Activated T-cell treated with anti-CD3 and anti-CD28 coated beads, Interleukin-2, amount 50 U/mL, for 48 hours (primary cell): ENCODE results near the gene ZNF484.
"Not testable (repeated sequence)": the region's sequence is repeated elsewhere in the genome, so short reads cannot be mapped to it uniquely, and the experiment has no call there.

Experiments
- DNase-seq, 2 experiments: peaks; one replicate each; pipeline ENCODE4 v3.0.0-alpha.2; 2020

The ZNF484 gene

DNA sequence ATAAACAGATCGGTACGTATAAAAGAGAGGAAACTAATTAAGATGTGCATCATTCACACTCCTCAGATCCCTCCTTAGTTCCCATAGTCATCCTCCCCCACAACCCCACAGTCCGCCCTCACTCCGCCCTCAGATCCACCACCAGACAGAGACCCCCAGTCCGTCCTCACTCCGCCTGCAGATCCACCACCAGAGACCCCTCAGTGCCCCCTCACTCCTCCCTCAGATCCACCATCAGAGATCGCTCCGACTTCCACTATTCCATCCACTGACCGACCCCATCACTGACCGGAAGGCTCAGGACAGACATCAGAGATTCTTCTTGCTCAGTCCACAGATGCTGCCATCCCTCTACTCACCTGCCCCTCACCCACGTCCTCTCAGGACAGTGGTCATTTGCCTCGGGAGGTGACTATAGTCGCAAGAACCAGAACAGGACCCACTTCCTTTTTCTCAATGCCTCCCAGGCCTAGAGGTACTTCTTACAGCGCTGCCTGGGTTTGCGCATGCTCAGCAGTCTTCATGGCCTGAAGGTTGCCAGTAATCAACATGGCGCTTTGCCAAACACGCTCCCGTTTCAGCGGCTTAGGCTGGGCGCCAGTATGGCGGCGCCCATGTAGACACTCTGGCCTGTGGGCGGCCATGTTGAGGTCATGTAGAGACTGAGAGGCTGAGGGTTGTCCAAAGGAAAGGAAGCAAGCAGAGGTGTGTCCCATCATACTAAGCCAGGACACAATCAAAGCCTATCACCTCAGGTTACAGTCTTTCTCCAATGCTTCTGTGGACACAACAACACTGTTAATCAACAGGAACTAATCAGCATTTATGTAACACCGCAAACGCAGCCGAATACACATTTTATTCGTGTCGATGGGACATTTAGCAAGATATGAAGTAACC, at the start of gene ZNF484:
Gene ZNF484, minus strand, starts transcription at position 508 of the 900 bp plus-strand sequence. CDS start 3,009 bp downstream, outside the sequence.
- peak; percentile 94 to 96 for DNase-seq

- no peak for DNase-seq
These were observed 42.6 kb upstream of the ZNF484 start for GRCh38 chr9:92920437-92920836.

GRCh38 chr9:92917176-92917800, 39.5 kb upstream of the ZNF484 start:
- no peak for DNase-seq

DNA sequence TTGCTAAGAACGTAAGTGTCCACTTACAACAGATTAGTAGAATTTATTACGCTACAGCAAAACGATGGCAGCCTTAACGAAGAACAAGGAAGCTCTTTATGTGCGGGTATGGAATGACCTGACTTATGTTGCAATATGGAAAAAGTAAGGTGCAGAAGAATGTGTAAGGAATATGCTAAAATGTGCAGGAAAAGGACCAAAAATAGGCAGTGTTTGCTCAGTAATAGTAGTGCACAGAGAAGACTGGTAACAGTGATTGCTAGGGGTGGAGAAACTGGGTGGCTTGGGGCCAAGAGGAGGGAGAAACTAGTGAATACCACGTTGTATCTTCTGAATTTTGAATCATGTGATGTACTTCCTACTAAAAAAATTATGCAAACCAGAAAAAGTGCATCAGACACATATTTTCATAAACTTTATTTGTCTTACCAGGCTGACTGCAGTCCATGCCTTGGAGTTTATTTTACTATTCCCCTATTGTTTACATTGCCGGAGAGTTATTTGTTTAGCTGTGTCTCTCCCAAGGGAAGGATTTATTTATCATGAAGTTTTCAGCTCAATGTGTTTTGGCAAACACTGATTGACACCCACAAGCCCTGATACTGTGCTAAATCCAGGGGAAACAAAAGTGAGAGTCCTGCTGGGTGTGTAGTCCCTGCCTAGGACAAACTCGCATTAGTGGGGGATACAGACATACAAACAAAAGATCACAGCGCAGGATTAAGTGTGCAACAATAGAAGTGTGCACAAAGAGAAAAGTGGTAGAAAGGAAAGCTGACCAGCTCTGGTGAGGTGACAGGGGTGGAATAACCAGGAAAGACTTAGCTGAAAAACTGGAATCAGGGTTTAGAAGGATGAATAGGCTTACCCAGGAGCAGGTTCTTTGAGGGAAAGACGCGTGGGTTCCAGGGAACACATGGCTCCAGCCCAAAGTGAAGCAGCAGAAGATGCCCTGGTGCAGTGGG, 34.0 kb upstream of the ZNF484 start:
- DNase-seq, result no peak

- DNase-seq, result not testable (repeated sequence)
These were observed 27.3 kb upstream of the ZNF484 start for GRCh38 chr9:92905137-92905536.

GRCh38 chr9:92897323-92897722, 19.5 kb upstream of the ZNF484 start:
- DNase-seq, result no peak

DNA sequence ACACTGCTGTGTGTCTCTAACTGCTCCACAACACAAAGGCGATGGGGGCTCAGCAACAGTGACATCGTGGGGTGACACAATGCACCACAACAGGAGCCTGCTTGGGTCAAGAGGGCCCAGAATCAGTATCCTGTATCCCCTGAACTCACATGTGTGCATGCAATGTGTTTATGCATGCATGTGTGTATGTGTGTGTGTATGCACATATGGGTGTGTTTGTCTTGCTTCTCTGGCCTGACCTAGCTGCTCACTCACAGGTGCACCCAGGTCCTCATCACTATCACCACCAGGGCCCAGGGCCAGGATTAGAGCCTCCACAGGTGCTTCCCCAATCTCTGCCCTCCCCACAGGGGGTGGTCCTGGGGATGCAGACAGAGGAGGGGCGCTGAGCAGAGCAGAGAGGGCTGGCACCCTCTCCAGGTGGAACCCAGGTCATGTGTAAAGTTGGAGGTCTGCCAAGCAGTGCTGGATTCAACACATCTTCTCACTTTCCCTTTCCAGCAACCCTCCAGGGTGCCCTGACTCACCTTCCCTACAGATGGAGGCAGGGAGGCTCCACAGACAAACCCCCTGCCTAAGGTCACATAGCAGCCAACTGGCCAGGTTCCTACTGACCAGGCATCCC, 18.1 kb upstream of the ZNF484 start:
- DNase-seq, result no peak

DNA sequence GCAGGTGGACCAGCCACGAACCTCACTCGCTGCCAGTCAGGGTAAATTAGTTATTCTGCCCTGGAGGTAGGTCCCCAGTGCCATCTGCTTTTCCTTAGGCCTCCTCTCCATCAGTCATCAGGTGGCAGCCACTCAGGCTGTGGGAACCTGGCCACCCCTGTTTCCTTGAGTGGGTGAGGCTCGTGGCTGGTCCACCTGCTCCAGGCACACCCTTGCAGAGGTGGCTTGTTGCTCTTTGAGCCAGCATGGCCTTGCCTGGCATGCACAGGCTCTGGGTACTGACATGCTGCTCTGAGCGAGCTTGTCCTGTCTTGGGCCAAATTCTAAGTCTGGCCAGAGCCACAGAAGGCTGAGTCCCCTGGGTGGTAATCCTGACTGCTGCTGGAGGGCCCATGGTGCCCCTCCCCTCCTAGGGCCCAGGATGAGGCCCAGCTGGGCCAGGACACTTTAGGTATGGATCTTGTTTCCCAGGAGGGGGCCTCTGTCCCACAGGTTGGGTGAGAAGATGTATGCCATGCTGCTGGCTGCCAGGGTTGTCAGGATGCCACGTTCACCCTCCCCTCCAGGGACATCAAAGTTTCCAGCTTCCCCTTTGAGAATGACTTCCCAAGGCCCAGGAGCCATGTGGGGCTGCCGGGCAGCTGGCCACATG, 17.0 kb upstream of the ZNF484 start:
- DNase-seq, result no peak

GRCh38 chr9:92893916-92894610, 16.2 kb upstream of the ZNF484 start:
- DNase-seq, result not testable (repeated sequence)

- not testable (repeated sequence) for DNase-seq
These were observed 14.4 kb upstream of the ZNF484 start for GRCh38 chr9:92892276-92892675.

- DNase-seq, result no peak
These were observed 12.9 kb upstream of the ZNF484 start for GRCh38 chr9:92890761-92891160.

DNA sequence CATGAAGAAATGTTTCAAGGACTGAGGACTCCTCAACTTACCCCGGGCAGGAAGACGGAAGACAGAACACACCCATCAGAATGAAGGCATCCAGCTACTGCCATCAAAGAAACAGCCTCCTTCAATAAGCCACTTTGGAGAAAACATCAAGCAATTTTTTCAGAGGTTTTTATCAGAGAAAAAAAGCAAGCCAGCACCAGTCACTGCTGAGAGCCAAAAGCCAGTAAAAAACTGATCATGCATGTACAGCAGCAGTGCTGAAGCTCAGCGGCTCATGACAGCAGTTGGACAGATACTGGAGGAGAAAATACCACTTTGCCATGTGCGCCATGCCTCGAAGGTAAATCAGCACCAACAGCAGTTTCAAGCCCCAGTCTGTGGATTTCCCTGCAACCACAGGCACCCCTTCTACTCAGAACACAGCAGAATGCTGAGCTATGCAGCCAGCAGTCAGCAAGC, 10.1 kb upstream of the ZNF484 start:
- DNase-seq, result no peak

DNA sequence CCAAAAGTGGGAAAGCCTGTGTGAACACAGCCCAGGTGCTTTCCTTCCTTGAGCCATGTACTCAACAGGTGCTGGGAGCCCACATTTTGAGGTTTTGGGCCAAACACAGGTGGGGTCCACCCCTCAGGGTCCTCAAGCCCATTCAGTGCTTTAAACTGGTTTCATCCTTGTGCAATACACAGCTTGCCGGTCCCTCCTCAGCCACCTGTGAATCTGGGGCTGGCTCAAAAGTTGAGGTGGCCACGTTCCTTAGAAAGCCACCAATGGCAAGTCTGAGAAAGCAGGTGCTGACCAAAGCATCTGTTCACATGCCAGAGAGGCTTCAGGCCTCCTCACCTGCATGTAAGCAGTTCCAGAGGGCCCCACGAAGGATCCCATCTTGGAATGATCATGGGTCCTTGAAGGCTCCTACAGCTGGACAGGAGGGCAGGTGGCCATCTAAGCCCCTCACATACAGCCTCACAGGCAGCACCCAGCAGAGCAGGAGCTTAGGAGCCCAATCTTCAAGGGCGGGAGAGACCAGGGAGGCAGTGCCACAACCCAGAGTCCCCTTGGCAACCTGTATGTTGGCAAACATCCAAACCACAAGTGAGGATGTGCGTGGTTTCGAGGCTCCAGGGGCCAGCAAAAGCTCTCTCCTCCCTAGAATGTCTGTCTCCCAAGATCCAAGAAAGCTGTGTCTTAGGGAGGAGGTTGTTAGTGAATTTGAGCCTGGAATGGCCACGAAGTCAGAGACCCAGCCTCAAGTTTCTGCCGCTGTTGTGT, 9.2 kb upstream of the ZNF484 start:
- not testable (repeated sequence) for DNase-seq

DNA sequence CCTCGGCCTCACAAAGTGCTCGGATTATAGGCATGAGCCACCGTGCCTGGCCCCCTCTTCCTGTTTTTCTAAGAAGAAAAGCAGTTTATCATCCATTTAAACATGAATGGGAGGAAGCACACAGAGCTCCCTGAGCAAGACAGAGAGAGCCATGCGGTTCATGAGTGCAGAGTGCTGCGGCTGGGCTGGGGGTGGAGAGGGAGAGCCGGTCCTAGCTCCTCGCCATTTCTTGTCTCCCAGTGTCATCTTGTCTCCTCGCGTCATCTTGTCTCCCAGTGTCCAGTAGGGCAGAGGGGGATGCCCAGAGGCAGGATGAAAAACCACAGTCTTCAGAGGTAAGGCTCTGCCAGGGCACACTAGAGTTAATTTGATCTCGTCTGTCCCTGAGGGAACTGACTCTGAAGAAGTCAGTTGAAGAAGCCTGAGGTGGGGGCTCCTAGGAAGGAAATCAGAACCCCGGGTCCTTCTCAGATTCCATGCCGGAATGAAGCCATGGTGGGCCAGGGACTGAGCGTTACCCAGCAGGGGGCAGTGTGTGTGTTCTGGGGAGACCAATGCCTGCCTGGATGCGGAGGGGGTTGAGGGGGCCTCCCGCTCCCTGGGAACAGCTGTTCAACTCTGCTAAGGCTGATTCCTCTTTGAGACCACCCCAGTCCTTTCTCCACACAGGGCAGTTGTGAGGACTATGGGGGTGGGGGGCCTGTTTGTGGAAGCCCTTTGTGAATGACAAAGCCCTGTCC, 6.0 kb upstream of the ZNF484 start:
- not testable (repeated sequence) for DNase-seq

DNA sequence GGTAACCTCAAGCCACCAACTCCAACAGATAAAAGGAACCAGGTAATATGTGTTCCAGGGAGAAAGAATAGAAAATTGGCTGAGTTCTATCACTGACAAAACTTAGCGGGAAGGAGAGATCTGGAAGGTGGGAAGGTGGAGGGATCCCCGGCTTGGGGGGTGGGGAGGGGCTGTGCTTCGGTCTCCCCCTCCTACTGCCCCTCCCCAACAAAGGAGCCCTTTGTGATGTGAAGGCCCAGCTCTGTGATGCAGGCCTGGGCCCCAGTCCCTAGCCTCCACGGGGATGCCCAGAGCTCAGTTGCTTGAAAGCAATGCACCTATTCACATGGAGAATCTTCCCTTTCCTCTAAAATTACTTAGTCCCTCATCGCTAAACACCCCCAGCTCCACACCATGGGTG, 4.4 kb upstream of the ZNF484 start:
- DNase-seq, result no peak

DNA sequence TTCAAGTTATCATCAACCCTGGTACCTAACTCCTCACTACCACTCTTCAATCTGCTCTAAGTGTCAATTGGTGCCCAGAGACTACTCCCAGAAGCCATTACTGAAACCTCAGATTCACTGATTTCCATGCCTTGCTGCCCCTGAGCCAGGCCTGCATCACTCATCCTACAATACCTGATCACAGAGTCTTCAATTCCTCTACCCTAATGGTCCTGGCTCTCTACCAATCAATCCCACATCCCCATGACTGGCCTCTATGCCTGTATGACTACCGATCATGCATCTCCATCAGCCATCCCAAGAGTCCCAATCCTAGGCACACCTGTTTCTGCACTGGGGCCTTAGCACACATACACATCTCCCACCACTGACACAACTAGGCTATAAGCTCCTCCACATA, 2.5 kb downstream of the ZNF484 start:
- no peak for DNase-seq

GRCh38 chr9:92870289-92870688, 7.5 kb downstream of the ZNF484 start:
- no peak for DNase-seq

- DNase-seq, result not testable (repeated sequence)
These were observed 11.2 kb downstream of the ZNF484 start for GRCh38 chr9:92866600-92866999.

DNA sequence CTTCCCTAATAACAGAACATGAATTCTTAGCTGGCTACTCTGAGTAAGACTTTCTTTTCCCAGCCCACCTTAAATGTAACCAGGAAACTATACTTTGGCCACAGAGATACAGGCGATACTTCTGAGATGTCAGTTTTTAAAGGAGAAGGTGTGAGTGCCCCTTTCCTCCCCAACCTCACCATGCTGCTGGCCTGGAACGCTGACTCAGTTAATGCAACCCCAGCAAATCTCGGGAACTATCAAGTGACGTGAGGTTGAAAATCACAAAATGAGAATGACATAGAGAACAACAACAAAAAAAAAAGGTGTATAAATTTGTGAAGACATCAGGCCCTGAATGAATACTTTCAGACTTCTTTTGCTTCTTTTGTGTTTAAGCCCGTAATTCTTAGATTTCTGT, 13.7 kb downstream of the ZNF484 start:
- no peak for DNase-seq

DNA sequence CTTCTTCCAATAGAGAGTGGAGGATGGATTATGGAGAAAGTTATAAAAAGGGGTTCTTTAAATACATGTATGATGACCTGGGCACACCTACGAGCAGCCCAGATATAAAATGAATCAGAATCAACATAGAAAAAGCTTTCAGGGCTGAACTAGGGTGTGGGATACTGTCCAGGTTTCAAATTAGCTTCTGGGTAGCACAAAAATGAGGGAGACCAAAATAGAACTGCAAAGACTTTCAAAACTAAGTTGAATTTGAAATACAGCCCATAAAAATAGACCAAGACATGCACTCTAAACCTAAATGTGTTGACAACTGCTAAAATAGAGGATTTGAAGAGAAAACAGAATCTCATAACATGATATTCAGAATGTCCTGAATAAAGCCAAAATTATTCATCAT, 17.0 kb downstream of the ZNF484 start:
- no peak for DNase-seq
